HTERT RPE-1 (cell line): Measurements from ENCODE around the gene PELI3.
"Not testable (repeated sequence)": the region's sequence is repeated elsewhere in the genome, so short reads cannot be mapped to it uniquely, and the experiment has no call there.

Source experiments
- in situ Hi-C: fragments of 300-500 bp; cut with MboI; formaldehyde crosslinking; loops from 4 replicates; pipeline ENCODE4 v1.14.3; 2020; ENCODE audit warnings: low sequenced_read_pairs

PELI3 gene

DNA sequence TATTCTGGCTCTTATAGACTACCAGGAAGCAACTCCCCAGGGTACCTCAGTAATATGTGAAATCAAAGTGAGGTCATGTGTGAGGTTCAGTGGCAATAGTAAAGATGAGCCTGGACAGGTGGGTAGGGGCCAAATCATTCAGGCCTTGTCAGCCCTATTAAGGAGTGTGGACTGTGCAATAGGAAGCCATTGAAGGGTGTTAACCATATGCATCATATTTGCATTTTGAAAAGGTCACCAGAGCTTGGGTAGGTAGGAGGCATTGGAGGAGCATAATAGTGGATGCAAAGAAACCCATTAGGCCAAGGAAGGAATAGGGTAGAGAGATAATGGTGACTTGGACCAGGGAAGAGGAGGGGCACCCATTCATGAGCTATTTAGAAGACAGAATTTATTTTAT is 19.7 kb upstream of the PELI3 start:
- in situ Hi-C loops: no loop called here

DNA sequence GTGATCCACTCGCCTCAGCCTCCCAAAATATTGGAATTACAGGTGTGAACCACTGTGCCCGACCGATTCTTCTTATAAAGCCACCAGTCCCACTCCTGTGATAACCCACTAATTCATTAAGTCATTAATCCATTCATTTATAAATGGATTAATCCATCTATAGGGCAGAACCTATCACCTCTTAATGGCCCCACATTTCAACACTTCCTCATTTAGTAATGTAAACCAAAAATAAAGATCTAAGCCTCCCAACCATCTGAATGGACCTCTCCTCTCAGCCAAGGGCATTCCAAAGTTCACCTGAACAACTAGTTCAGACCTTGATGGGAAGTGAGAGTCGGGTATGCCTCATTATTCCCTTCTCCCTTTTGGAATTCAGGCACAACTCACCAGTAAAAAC is 18.2 kb upstream of the PELI3 start:
- in situ Hi-C loops: no loop called here

DNA sequence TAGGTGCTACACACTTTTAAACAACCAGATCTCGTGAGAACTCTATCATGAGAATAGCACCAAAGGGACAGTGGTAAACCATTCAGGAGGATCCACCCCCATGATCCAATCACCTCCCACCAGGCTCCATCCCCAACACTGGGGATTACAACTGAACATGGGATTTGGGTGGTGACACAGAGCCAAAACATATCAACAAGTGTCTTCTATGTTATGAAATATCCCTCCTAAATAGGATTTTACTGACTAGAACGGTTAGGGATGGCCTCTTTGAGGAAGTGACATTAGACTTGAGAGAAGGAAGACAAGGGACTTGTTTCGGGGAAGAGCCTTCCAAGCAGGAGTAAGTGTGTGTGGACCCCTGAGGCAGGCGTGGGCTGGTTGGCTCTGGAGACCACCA is 16.1 kb upstream of the PELI3 start:
- in situ Hi-C loops: no loop called here

DNA sequence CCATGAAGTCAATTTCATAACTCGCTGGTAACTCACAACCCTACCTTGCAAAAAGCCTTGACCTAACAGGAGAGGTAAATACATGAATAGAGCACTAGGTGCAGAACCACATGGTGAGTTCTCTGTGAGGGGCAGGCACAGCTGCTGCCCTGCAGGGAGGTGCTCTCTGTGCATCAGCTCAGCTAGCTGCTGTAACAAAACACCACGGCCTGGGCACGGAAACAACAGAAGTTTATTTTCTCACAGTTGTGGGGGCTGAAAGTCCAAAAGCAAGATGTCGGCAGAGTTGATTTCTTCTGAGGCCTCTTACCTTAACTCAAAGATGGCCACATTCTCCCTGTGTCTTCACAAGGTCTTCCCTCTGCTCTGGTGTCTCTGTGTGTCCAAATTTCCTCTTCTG is 15.0 kb upstream of the PELI3 start:
- in situ Hi-C loops: no loop called here

DNA sequence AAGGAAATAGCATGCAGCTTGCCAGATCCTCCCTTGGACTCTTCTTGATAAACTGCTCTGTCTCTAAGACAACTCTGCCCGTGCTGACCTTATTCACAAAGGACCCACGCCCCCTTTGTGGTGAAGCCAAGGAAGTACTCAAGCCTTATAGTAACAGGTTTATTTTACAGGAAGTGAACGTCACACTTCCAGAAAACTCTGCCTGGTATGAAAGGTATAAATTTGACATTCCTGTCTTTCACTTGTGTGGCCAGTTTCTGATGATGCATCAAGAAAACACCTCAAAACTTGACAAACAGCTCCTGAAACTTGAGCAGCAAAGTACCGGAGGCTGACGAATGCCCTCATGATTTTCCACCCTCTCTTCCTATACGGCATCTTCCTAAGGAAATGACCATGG is 12.5 kb upstream of the PELI3 start:
- in situ Hi-C loops: no loop called here

DNA sequence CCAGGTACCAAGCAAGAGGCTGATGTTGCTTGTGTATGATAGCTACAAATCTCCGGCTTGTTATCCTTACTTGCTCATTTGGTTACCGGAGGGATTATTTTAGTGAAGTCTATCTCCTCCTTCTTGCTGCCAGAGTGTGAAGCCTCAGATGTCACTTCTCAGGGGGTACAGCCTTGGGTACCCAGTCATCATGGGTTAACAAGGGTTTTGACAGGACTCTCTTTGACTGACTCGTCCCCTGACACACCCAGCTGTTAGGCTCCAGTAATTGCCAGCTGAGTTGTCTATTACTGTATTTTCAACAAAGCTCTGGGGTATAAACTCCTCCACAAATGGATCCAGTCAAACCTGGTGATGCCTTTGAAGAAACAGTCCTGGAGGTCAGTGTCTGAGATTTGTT is 11.9 kb upstream of the PELI3 start:
- in situ Hi-C loops: no loop called here

DNA sequence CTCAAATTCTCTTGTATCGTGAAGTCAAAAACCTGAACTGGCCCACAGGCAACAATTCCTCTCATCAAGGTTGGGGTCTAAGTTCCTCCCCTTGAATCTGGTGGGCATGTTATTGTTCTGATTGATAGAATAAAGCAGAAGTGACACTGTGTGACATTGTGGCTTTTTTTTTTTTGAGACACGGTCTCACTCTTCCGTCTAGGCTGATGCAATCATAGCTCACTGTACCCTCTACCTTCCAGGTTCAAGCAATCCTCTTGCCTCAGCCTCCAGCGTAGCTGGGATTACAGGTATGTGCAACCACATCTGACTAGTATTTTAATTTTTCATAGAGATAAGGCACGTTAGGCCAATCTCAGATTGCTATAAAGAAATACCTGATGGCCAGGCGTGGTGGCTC is 8.9 kb upstream of the PELI3 start:
- in situ Hi-C loops: no loop called here

DNA sequence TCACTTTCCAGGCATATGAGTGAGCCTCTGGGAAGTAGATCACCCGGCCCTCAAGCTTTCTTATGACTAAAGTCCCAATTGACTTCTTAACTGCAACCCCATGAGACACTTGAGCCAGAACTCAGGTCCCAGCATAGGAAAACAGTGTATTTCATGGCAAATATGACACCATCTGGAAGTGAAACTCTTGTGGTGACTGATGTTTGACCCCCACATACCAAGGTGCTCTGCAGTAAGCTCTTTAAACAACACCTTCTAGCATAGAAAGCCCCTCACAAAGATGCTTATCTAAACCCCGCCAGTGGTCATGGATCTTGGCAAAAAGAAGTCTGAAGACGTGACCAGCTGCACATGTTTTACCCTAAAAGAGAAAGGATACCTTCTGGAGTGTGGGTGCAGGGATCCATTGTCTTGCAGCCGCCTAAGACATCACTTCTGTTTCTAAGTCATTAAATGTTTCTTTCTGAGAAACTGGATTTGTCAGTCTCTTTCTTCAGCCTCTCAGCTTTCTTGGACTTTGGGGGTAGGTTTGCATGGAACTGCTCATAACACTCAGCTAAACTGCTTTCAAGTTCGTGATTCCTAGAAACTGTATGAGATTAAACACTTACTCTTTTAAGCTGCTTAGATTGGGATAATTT is 7.4 kb upstream of the PELI3 start:
- in situ Hi-C loops: no loop called here

DNA sequence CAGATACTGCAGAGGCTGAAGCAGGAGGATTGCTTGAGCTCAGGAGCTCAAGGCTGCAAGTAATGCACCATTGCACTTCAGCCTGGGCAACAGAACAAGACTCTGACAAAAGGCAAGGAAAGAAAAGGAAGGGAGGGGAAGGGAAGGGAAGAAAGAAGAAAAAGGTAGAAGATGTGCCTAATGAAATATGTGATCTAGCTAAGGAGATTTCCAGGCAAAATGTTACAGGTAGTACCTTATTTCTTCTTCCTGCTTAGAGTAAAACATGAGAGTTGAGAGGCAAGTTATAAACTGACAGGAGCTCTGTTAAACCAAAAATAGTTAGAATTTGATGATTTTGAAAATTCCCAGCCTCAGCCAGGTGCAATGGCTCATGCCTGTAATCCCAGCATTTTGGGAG is 4.7 kb upstream of the PELI3 start:
- in situ Hi-C loops: no loop called here

DNA sequence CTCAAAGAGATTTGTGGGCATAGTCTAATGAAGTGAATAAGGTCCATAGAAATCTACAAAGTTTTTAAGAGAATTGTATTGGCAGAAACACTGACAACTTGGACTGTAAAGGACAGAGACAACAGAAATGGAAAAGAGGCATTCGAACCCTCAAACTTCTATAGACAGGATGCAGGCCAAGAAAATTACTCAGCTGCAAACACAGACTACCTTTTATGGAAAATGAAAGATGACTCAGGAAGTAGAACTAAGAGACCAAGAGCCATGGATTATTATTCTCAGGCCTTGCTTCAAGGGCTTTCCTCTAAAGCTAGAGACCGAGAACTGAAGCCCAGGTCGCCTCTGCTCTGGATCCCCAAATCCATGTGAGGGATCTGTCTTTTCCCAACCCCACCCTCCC is 3.8 kb upstream of the PELI3 start:
- in situ Hi-C loops: no loop called here

DNA sequence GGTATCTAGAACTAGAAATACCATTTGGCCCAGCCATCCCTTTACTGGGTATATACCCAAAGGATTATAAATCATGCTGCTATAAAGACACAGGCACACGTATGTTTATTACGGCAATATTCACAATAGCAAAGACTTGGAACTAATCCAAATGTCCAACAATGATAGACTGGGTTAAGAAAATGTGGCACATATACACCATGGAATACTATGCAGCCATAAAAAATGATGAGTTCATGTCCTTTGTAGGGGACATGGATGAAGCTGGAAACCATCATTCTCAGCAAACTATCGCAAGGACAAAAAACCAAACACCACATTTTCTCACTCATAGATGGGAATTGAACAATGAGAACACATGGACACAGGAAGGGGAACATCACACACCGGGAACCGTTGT is 2.6 kb upstream of the PELI3 start:
- in situ Hi-C loops: not testable (repeated sequence)

DNA sequence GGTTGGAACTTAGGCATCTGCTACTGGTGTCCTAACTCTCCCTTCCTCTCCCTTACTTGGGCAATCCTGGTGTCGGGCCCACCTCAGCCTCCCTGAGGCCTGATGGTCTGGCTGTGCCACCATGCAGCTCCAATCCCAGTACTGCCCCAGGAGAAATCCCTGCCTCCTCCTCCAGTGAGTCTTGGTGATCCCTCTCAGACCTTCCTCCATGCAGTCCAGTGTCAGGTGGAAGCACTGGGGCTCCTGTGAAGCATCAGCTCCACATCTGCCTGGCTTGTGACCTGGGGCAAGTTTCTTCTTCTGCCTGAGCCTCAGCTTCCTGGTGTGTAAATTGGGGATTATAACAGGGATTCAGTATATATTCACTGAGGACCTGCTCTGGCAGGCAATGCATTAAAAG is 1.8 kb upstream of the PELI3 start:
- in situ Hi-C loops: no loop called here

DNA sequence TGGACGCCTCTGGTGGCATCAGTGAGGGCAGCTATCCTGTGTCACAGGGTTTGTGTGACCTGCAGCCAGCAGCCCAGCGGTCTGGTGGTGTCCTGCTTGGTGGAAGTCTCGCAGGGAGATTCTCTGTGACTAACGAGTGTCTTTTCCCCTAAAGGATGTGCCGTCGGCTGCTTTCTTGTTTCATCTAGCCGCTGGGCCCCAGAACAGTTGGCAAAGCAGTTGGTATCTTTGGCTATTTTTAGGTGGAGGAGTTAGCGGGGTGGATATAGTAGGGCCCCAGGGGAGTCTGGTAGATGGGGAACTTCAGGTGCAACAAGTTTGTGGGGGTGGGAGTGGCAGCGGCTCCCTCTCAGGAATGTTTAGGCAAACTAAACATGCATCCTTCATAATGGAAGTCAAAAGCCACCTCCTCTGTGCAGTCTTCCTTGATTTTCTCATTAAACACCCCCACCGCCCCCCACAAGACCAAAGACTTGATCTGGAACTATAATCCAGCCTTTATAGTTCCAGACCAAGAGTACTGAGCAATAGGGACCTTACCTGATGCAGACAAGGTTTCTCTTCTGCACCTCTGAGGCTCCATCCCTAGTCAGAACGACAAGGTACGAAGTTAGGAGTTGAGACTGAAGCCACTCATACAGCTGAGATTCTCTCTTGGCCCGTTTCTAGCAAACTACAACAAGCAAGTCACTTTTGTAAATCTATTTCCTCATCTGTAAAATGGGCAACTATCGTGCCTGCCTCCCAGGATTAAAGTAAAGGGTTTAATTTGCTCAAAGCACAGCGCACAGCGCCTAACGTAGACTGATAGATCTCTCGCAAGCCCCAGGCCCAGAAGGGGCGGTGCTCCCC is 1.1 kb upstream of the PELI3 start:
- in situ Hi-C loops: no loop called here

DNA sequence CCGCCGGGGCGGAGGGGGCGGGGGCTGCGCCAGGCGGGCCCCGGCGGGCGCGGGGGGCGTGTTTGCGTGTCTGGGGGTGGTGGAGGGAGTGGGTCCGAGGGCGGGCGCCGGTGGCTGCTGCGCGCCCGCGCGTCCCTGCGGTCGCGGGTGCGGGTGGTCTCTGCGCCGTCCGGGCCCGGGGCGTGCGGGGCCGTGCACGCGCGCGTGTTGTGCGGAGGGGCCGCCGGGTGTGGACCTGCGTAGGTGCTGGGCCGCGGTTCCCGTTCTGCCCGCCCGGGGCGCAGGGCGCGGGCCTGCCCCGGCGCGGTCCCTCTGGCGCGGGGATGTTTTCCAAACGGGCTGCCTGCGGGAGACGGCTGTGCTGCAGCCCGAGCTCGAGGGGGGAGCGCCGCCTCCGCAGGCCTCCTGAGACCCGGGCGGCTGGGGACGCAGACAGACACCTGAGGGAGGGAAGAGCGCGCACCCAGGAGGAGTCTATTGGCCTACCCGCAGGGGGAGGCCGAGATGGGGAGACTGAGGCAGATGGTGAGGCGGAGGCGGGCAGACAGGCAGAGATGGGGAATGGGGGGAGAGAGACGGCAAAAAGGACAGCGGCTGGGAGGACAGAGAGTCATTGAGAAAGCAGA is 442 bp downstream of the PELI3 start:
- in situ Hi-C loops: no loop called here

DNA sequence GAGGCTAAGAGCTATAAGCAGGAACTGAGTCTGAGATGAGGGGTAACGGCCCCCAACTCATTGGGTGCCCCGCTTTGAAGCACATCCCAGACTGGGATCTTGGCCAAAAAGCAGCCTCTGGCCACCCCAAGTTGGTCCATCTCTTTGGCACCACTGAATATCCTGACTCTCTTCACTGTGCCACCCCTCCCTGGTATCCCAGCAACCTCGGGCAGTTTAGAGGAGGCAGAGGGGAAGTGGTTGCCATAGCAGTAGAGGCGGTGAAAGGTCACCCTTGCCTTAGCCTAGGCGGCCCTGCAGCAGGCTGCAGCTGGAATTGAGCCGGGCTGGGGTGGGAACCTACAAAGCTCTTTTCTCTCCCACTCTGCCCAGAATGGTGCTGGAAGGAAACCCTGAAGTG is 1.1 kb downstream of the PELI3 start:
- in situ Hi-C loops: no loop called here

DNA sequence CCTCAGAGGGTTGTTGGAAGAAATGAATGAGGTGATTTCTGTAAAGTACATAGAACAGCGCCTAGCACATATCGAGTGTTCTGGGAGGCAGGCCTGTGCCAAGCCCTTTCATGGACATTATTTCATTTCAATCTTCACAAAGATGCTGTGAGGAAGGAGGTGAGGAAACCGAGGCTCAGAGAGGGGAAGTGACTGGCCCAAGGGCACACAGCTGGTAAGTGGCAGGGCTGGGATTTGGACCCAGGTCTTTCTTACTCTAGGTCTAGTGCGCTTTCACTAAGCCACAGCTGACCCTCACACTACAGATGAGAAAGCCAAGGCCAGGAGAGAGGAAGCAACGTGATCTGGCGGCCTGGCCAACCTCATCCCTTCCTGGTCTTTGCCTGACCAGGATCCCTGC is 2.0 kb downstream of the PELI3 start:
- in situ Hi-C loops: no loop called here

DNA sequence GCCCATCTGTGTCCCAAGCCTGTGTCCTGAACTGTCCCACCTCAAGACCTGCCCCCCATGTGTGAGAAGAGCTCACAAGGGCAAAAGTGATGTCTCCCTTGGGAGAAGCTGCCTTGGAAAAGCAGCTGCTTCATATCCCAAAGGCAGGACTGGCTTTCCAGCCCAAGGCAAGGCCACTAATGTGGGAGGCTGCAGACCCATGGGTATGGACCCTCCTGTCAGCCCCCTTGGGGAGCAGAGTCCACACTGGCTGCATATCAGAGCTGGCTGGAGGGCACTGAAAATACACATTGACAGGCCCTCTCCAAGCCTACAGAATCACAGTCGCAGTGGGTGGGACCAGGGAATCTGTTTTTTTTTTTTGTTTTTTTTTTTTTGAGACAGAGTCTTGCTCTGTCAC is 2.7 kb downstream of the PELI3 start:
- in situ Hi-C loops: no loop called here

DNA sequence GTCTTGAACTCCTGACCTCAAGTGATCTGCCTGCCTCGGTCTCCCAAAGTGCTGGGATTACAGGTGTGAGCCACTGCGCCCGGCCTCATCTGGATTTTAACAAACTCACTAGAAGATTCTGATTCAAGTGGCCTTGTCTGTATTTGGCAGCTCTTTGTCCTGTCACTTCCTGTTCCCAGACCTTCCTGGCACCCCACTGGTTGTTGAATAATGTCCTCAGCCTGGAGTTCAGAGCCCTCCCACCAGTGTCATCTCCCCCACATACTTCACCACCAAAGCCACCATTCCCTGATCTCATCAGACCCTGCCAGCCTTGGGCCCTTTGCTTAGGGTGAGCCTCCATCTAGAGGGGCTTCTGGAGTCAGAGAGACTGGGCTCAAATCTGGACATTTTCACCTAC is 3.3 kb downstream of the PELI3 start:
- in situ Hi-C loops: no loop called here

DNA sequence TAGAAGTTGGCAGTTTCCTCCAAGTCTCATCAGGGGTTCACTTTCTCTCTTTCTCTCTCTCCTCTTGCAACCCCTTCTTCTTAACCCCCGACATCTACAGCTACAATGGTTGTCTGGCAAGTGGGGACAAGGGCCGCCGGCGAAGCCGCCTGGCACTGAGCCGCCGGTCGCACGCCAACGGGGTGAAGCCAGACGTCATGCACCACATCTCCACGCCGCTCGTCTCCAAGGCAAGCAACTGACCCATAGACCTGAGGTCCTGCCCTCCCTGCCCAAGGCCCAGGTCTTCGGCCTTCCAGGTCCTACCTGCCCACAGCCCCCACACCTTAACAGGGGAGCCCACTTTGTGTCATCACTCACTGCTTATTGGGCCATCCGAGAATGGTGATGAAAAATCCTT is 4.4 kb downstream of the PELI3 start:
- in situ Hi-C loops: no loop called here

DNA sequence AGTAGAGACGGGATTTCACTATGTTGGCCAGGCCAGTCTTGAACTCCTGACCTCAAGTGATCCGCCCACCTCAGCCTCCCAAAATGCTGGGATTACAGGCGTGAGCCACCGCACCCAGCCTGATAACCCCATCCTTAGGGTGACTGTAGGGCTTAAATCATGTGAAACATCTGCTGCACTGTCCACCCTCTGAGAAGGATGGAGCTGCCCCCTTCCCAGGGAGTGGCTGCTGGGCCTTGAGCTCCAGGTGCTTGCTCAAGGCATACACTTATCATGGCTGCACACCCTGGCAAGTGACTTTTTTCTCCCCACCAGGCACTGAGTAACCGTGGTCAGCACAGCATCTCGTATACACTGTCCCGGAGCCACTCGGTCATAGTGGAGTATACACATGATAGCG is 5.3 kb downstream of the PELI3 start:
- in situ Hi-C loops: no loop called here

DNA sequence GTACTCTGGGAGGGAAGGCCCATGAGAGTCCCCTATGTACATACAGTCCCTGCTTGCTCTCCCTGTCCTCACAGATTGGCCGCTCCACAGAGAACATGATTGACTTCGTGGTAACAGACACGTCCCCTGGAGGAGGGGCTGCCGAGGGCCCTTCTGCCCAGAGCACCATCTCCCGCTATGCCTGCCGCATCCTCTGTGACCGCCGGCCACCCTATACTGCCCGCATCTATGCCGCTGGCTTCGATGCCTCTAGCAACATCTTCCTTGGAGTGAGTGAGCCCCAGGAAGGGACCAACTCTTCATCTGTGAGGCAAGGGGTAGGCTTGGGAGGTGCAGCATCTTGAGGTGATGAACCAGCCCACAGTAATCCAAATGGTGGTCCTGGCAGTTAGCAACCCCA is 6.5 kb downstream of the PELI3 start:
- in situ Hi-C loops: no loop called here
